GM13977 (cell line): ENCODE measurements around the gene KDM4C.
"Not testable (repeated sequence)": the region's sequence is repeated elsewhere in the genome, so short reads cannot be mapped to it uniquely, and the experiment has no call there.

Experiments used
- DNase-seq: peaks from one replicate; pipeline ENCODE4 v3.0.0; 2012; ENCODE audit warnings: low spot score
- in situ Hi-C: fragments of 300-500 bp; cut with MboI; formaldehyde crosslinking; loops from one replicate; pipeline ENCODE4 v1.12.0; 2022; ENCODE audit warnings: low sequenced_read_pairs, low pct_unique_long_range_greater_than_20kb, mixed read lengths, inconsistent platforms; ENCODE audit not compliant: unreplicated experiment
- TF ChIP-seq, protein P1 (sequence below): IDR thresholded peaks from 2 replicates; pipeline ENCODE4 v1.5.1; 2012; ENCODE audit warnings: mild to moderate bottlenecking, control low read depth; ENCODE audit not compliant: insufficient read depth; ENCODE audit errors: extremely low read depth, missing control alignments

KDM4C gene

DNA sequence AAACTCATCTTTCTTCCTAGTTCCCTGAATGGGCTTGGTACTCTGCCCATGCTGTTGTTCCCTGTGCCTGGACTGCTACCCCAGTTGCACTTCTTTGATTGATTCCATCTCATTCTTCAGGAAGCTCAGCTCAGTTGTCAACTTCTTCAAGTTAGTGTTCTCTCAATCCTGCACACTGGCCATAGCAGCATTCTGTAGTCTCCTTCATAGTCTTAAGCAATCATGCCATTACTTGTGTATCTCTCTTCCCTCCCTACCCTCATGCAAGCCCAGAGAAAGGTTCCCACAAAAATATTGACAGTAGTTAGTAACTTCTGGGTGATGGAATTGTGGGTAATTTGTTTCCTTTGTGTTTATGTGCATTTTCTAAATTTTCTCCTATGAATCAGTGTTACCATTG, 5.5 kb downstream of the KDM4C start:
- in situ Hi-C loops, result no loop called here
- DNase-seq, result no peak
- TF ChIP-seq, protein P1, sequence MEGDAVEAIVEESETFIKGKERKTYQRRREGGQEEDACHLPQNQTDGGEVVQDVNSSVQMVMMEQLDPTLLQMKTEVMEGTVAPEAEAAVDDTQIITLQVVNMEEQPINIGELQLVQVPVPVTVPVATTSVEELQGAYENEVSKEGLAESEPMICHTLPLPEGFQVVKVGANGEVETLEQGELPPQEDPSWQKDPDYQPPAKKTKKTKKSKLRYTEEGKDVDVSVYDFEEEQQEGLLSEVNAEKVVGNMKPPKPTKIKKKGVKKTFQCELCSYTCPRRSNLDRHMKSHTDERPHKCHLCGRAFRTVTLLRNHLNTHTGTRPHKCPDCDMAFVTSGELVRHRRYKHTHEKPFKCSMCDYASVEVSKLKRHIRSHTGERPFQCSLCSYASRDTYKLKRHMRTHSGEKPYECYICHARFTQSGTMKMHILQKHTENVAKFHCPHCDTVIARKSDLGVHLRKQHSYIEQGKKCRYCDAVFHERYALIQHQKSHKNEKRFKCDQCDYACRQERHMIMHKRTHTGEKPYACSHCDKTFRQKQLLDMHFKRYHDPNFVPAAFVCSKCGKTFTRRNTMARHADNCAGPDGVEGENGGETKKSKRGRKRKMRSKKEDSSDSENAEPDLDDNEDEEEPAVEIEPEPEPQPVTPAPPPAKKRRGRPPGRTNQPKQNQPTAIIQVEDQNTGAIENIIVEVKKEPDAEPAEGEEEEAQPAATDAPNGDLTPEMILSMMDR, result no peak

DNA sequence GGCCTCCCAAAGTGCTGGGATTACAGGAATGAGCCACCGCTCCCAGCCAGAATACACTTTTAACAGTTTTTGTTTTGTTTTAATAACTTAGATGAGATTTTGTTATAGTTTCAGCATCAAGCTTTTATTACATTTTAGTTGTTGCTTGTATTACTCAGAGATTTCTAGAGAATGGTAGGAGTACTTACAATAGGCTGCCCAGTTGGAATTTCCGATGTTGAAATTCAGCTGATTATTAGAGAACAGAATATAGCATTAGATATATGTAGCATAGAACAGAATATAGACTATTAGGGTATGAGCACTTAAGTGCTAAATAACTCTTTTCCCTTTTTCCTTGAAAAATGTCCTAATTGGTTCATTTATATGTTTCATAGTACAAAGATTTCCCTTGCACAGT, 6.2 kb downstream of the KDM4C start:
- TF ChIP-seq, protein P1, result no peak
- in situ Hi-C loops, result no loop called here
- no peak for DNase-seq

DNA sequence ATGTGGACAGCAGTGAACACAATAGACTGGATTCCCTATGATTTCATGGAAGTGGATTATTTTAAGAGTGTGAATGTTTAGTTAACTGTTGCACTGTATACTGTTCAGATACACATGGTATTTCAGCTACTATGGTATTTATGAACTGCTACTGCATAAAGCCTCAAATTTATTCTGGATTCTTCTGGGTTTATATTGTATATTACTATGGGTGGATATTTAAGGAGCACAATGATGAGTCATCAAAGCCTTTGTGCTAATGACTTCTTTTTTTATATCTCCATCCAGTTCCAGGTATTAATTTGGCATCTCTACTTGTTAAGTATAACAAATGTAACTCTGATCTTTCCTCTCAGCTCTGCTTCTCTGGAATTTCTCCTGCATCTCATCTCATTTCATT, 6.8 kb downstream of the KDM4C start:
- in situ Hi-C loops, result no loop called here
- TF ChIP-seq, protein P1, result no peak
- no peak for DNase-seq

DNA sequence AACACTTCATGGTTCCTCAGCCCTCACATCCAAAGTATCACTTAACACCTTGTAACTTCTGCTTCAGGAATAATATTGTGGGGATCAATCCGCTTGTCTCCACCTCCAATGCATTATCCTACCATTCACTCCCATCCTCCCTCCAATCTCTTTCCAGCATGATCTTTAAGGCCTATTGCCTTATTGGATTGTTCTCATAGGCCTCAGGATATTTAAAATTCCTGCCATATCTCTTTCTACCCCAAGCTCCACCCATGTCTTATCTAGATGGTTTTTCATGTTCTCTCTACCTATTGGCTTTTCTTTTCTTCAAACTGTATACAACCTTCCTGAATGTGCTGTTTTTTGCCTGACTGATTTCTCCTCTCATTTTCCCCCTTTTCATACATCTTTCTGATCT, 7.2 kb downstream of the KDM4C start:
- no peak for DNase-seq
- in situ Hi-C loops, result no loop called here
- TF ChIP-seq, protein P1, result no peak

DNA sequence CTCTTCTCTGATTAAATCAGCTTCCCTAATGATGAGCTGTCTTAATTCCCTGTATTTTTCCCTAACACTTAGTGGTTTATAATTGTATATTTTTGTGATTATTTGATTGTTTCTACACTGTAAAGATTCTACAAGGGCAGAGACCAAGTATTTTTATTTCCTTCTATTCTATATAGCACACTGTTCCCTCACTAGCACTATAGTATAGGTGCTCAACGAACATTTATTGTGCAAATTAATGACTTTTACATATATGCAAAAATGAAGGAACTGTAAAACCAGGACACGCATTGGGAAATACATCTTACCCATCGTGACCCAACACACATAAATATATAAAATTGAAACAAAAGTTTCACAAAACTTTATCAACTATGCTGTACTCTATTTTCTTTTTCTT, 7.6 kb downstream of the KDM4C start:
- in situ Hi-C loops, result no loop called here
- no peak for DNase-seq
- TF ChIP-seq, protein P1, result no peak

DNA sequence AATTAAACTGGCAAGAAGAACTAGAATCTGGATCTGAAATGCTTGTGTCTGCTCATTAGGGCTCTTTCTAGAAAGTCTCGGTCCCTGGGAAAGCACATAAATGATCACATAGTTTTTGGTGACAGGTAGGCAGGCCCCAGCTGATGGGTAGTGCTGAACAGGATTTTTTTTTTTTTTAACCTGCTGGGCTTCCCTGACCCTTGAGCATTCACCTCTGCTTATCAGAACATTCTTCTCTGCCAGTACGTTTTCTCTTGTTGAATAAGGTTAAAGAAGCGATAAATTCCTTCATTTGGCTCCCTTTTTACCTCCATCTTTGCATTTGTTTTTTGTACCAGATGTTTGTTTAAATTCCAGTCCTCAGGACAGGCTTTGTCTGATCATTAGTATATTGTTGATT, 8.8 kb downstream of the KDM4C start:
- in situ Hi-C loops, result no loop called here
- no peak for DNase-seq
- TF ChIP-seq, protein P1, result no peak

DNA sequence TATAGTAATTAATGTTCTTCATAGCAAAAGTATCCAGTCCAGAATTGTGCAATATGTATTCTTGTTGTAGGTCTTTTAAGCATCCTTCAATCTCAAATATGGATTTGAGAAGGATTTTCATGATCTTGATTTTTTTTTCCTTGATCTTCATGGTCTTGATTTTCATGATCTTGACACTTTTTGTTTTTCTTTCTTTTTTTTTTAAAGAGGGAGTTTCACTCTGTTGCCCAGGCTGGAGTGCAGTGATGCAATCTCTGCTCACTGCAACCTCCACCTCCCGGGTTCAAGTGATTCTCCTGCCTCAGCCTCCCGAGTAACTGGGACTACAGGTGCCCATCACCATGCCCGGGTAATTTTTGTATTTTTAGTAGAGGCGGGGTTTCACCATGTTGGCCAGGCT, 10.8 kb downstream of the KDM4C start:
- DNase-seq, in situ Hi-C loops: not testable (repeated sequence)

DNA sequence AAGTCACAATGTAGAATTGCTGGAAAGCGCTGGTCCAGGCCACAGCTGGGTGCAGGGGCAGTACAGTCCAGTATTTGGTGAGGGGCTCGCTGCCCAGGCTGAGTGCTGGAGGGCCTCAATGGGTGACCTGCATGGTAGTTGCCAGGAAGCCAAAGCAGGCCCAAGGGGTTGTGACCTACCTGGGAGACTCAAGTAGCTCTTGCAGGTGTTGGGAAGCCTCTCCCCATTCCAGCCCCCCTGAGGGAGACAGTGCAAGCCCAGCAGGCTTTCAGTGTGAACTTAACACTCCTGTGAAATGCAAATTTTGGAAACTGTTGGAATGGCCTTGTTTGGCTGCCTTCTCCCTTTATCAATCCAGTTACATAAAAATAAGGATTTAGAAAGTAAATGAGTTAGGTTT, 13.9 kb downstream of the KDM4C start:
- in situ Hi-C loops, result no loop called here
- no peak for DNase-seq
- TF ChIP-seq, protein P1, result no peak
